Left ventricle myocardium superior (tissue), 1 donor: ENCODE results near the gene LRBA. TPM values are rescaled to one million over a fixed set of nuclear protein-coding genes. Genes with fewer than 3 reads are reported as not detected.

Experiments
- ATAC-seq: fragments of 200-7000 bp; cut with Tn5 transposase; one replicate; pipeline ENCODE4 v1.9.1; 2020; ENCODE audit warnings: mild to moderate bottlenecking, moderate library complexity
- DNase-seq: peaks from one replicate; pipeline ENCODE4 v3.0.0-alpha.2; 2020
- intact Hi-C: fragments of 100-400 bp; cut with micrococcal nuclease; formaldehyde crosslinking; loops from one replicate; pipeline ENCODE4 v1.11.0; 2022
- total RNA-seq: library from RNA; stranded (reverse); fragmentation: NEBNext Ultra II Directional; extraction: Animal tissue kit (Norgen Biotek cat#: 25700); gene quantifications from one replicate; pipeline ENCODE4 v1.2.1, GENCODE V29; 2021
- donor health status: DM: no; HTN: yes; CAD: no; lungs with severe emphysema.

Gene LRBA
- total RNA-seq, 1 donor from 2014 or later: 21.4 TPM

GRCh38 chr4:150314031-150314430, 701.1 kb downstream of the LRBA start:
- intact Hi-C loops: no loop called here
- no peak for DNase-seq
- ATAC-seq: no peak

GRCh38 chr4:150310159-150310895, 704.8 kb downstream of the LRBA start:
- ATAC-seq (no peak), DNase-seq (no peak)
- intact Hi-C loops: no loop called here

- no peak for DNase-seq
- intact Hi-C loops: no loop called here
- no peak for ATAC-seq
These were observed 706.1 kb downstream of the LRBA start for GRCh38 chr4:150308824-150309472.

- intact Hi-C loops: no loop called here
- no peak for ATAC-seq
- DNase-seq: no peak
These were observed 708.4 kb downstream of the LRBA start for GRCh38 chr4:150306719-150307118.

- intact Hi-C loops: no loop called here
- no peak for DNase-seq
- ATAC-seq: no peak
These were observed 709.1 kb downstream of the LRBA start for GRCh38 chr4:150305995-150306394.

GRCh38 chr4:150302553-150302952, 712.5 kb downstream of the LRBA start:
- intact Hi-C loops: no loop called here
- DNase-seq (no peak), ATAC-seq (no peak)

GRCh38 chr4:150299816-150300215, 715.3 kb downstream of the LRBA start:
- intact Hi-C loops: loop anchor here (5.0 kb wide), 1 partner anchor 567 kb away; no protein-coding TSS in a partner anchor
- DNase-seq: no peak
- no peak for ATAC-seq

- intact Hi-C loops: loop anchor here (5.0 kb wide), 1 partner anchor 569 kb away; no protein-coding TSS in a partner anchor
- no peak for ATAC-seq
These were observed 717.1 kb downstream of the LRBA start for GRCh38 chr4:150297861-150298474.

GRCh38 chr4:150289881-150290280, 725.2 kb downstream of the LRBA start:
- intact Hi-C loops: no loop called here
- no peak for ATAC-seq
- DNase-seq: no peak

More at GRCh38 chr4:150297861-150298474, 717.1 kb downstream of the LRBA start:
- DNase-seq: no peak

GRCh38 chr4:150289198-150289597, 725.9 kb downstream of the LRBA start:
- intact Hi-C loops: no loop called here
- ATAC-seq (no peak), DNase-seq (no peak)

GRCh38 chr4:150286656-150287055, 728.4 kb downstream of the LRBA start:
- intact Hi-C loops: no loop called here
- DNase-seq (no peak), ATAC-seq (no peak)

- intact Hi-C loops: no loop called here
- ATAC-seq (no peak), DNase-seq (no peak)
These were observed 731.4 kb downstream of the LRBA start for GRCh38 chr4:150283689-150284088.

- DNase-seq: no peak
- intact Hi-C loops: no loop called here
- ATAC-seq: no peak
These were observed 734.1 kb downstream of the LRBA start for GRCh38 chr4:150280975-150281374.

GRCh38 chr4:150280081-150280895, 734.8 kb downstream of the LRBA start:
- DNase-seq (no peak), ATAC-seq (no peak)
- intact Hi-C loops: no loop called here

- intact Hi-C loops: no loop called here
- DNase-seq: no peak
- ATAC-seq: no peak
These were observed 736.9 kb downstream of the LRBA start for GRCh38 chr4:150278206-150278605.

GRCh38 chr4:150268444-150268843, 746.6 kb downstream of the LRBA start:
- intact Hi-C loops: no loop called here
- ATAC-seq: no peak
- DNase-seq: no peak

- ATAC-seq (no peak), DNase-seq (no peak)
- intact Hi-C loops: no loop called here
These were observed 749.3 kb downstream of the LRBA start for GRCh38 chr4:150265806-150266205.

- DNase-seq (no peak), ATAC-seq (no peak)
- intact Hi-C loops: no loop called here
These were observed 750.4 kb downstream of the LRBA start for GRCh38 chr4:150264595-150265161.

GRCh38 chr4:150262611-150263010, 752.5 kb downstream of the LRBA start:
- ATAC-seq (no peak), DNase-seq (no peak)
- intact Hi-C loops: no loop called here
